ENCODE data around the gene ZC2HC1B.

GRCh38 chr6:143940011-143940597 lies 75.8 kb downstream of the ZC2HC1B start:
- TF ChIP-seq CTCF (IDR thresholded peaks at IDR 0.05; ENCODE audit: control extremely low read depth in 1 of 3, insufficient read depth in 1 of 3, low read depth in 1 of 3, low read length in 3 of 3) (peak; percentile 70 to 98 (median 79)), RAD21 (IDR thresholded peaks at IDR 0.05 in 1 of 2, conservative IDR thresholded peaks at IDR 0.05 in 1 of 2; ENCODE audit: low read depth in 2 of 2, low read length in 2 of 2) (peak; percentile 68 to 77), PHF8 (conservative IDR thresholded peaks at IDR 0.05; ENCODE audit: low read depth, low read length) (no peak), POLR2A (IDR thresholded peaks at IDR 0.05; ENCODE audit: control extremely low read depth in 1 of 2, low read depth in 2 of 2, low read length in 2 of 2) (no peak), CREB1 (IDR thresholded peaks at IDR 0.05) (no peak), EP300 (IDR thresholded peaks at IDR 0.05; ENCODE audit: borderline replicate concordance in 1 of 2, low read depth in 2 of 2, low read length in 2 of 2) (no peak), TCF12 (IDR thresholded peaks at IDR 0.05; ENCODE audit: low read depth, low read length) (no peak), TAF1 (IDR thresholded peaks at IDR 0.05; ENCODE audit: low read depth, low read length) (no peak), CEBPB (IDR thresholded peaks at IDR 0.05; ENCODE audit: low read depth, low read length) (no peak), SIN3A (conservative IDR thresholded peaks at IDR 0.05 in 1 of 2, IDR thresholded peaks at IDR 0.05 in 1 of 2; ENCODE audit: low read depth in 1 of 2, low read length in 2 of 2) (no peak), SAP30 (IDR thresholded peaks at IDR 0.05; ENCODE audit: insufficient read depth, insufficient replicate concordance, low read length) (no peak), KDM5A (IDR thresholded peaks at IDR 0.05; ENCODE audit: low read length) (no peak)
- TF ChIP-seq, protein P1, sequence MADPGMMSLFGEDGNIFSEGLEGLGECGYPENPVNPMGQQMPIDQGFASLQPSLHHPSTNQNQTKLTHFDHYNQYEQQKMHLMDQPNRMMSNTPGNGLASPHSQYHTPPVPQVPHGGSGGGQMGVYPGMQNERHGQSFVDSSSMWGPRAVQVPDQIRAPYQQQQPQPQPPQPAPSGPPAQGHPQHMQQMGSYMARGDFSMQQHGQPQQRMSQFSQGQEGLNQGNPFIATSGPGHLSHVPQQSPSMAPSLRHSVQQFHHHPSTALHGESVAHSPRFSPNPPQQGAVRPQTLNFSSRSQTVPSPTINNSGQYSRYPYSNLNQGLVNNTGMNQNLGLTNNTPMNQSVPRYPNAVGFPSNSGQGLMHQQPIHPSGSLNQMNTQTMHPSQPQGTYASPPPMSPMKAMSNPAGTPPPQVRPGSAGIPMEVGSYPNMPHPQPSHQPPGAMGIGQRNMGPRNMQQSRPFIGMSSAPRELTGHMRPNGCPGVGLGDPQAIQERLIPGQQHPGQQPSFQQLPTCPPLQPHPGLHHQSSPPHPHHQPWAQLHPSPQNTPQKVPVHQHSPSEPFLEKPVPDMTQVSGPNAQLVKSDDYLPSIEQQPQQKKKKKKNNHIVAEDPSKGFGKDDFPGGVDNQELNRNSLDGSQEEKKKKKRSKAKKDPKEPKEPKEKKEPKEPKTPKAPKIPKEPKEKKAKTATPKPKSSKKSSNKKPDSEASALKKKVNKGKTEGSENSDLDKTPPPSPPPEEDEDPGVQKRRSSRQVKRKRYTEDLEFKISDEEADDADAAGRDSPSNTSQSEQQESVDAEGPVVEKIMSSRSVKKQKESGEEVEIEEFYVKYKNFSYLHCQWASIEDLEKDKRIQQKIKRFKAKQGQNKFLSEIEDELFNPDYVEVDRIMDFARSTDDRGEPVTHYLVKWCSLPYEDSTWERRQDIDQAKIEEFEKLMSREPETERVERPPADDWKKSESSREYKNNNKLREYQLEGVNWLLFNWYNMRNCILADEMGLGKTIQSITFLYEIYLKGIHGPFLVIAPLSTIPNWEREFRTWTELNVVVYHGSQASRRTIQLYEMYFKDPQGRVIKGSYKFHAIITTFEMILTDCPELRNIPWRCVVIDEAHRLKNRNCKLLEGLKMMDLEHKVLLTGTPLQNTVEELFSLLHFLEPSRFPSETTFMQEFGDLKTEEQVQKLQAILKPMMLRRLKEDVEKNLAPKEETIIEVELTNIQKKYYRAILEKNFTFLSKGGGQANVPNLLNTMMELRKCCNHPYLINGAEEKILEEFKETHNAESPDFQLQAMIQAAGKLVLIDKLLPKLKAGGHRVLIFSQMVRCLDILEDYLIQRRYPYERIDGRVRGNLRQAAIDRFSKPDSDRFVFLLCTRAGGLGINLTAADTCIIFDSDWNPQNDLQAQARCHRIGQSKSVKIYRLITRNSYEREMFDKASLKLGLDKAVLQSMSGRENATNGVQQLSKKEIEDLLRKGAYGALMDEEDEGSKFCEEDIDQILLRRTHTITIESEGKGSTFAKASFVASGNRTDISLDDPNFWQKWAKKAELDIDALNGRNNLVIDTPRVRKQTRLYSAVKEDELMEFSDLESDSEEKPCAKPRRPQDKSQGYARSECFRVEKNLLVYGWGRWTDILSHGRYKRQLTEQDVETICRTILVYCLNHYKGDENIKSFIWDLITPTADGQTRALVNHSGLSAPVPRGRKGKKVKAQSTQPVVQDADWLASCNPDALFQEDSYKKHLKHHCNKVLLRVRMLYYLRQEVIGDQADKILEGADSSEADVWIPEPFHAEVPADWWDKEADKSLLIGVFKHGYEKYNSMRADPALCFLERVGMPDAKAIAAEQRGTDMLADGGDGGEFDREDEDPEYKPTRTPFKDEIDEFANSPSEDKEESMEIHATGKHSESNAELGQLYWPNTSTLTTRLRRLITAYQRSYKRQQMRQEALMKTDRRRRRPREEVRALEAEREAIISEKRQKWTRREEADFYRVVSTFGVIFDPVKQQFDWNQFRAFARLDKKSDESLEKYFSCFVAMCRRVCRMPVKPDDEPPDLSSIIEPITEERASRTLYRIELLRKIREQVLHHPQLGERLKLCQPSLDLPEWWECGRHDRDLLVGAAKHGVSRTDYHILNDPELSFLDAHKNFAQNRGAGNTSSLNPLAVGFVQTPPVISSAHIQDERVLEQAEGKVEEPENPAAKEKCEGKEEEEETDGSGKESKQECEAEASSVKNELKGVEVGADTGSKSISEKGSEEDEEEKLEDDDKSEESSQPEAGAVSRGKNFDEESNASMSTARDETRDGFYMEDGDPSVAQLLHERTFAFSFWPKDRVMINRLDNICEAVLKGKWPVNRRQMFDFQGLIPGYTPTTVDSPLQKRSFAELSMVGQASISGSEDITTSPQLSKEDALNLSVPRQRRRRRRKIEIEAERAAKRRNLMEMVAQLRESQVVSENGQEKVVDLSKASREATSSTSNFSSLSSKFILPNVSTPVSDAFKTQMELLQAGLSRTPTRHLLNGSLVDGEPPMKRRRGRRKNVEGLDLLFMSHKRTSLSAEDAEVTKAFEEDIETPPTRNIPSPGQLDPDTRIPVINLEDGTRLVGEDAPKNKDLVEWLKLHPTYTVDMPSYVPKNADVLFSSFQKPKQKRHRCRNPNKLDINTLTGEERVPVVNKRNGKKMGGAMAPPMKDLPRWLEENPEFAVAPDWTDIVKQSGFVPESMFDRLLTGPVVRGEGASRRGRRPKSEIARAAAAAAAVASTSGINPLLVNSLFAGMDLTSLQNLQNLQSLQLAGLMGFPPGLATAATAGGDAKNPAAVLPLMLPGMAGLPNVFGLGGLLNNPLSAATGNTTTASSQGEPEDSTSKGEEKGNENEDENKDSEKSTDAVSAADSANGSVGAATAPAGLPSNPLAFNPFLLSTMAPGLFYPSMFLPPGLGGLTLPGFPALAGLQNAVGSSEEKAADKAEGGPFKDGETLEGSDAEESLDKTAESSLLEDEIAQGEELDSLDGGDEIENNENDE (IDR thresholded peaks at IDR 0.05; ENCODE audit: insufficient replicate concordance, low read length) = no peak
- TF ChIP-seq, protein P2, sequence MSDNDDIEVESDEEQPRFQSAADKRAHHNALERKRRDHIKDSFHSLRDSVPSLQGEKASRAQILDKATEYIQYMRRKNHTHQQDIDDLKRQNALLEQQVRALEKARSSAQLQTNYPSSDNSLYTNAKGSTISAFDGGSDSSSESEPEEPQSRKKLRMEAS (IDR thresholded peaks at IDR 0.05) = no peak
